GDM1 (cell line): ENCODE data around the gene LMOD3.
A peak's percentile ranks its signal among the peaks of the same experiment; 100 is the strongest.

Source experiments
- DNase-seq: peaks from one replicate; lab custom pipeline; 2025; lab: John Stamatoyannopoulos, UW

Gene LMOD3

GRCh38 chr3:69121950-69122349 lies 445 bp downstream of the LMOD3 start:
- no peak for DNase-seq

- no peak for DNase-seq
These were observed 882 bp downstream of the LMOD3 start for GRCh38 chr3:69121513-69121912.

- peak; percentile 65 for DNase-seq
These were observed 1.4 kb downstream of the LMOD3 start for GRCh38 chr3:69120879-69121464.

- DNase-seq: no peak
These were observed 2.7 kb downstream of the LMOD3 start for GRCh38 chr3:69119681-69120080.

- DNase-seq: no peak
These were observed 3.3 kb downstream of the LMOD3 start for GRCh38 chr3:69119138-69119537.

- no peak for DNase-seq
These were observed 3.8 kb downstream of the LMOD3 start for GRCh38 chr3:69118555-69118954.

GRCh38 chr3:69116897-69117296 lies 5.5 kb downstream of the LMOD3 start:
- no peak for DNase-seq

- DNase-seq: no peak
These were observed 6.2 kb downstream of the LMOD3 start for GRCh38 chr3:69116162-69116561.

GRCh38 chr3:69115731-69116130 lies 6.7 kb downstream of the LMOD3 start:
- DNase-seq: no peak

GRCh38 chr3:69113536-69113935 lies 8.9 kb downstream of the LMOD3 start:
- DNase-seq: no peak

GRCh38 chr3:69110941-69111546 lies 11.4 kb downstream of the LMOD3 start:
- DNase-seq: no peak

- DNase-seq: no peak
These were observed 13.6 kb downstream of the LMOD3 start for GRCh38 chr3:69108811-69109210.

- DNase-seq: no peak
These were observed 14.6 kb downstream of the LMOD3 start for GRCh38 chr3:69107841-69108240.

- no peak for DNase-seq
These were observed 17.1 kb downstream of the LMOD3 start for GRCh38 chr3:69105320-69105719.

GRCh38 chr3:69104586-69104985 lies 17.8 kb downstream of the LMOD3 start:
- DNase-seq: no peak

- DNase-seq: no peak
These were observed 19.3 kb downstream of the LMOD3 start for GRCh38 chr3:69103123-69103522.

GRCh38 chr3:69102384-69102783 lies 20.0 kb downstream of the LMOD3 start:
- no peak for DNase-seq

- DNase-seq: no peak
These were observed 22.8 kb downstream of the LMOD3 start for GRCh38 chr3:69099576-69099975.

GRCh38 chr3:69097407-69098086 lies 24.8 kb downstream of the LMOD3 start:
- no peak for DNase-seq

GRCh38 chr3:69096299-69096698 lies 26.1 kb downstream of the LMOD3 start:
- no peak for DNase-seq

- DNase-seq: no peak
These were observed 26.8 kb downstream of the LMOD3 start for GRCh38 chr3:69095636-69096035.

- peak; percentile 75 for DNase-seq
These were observed 27.8 kb downstream of the LMOD3 start for GRCh38 chr3:69094467-69095205.

- DNase-seq: peak; percentile 63
These were observed 30.3 kb downstream of the LMOD3 start for GRCh38 chr3:69092030-69092516.
